Small intestine (tissue), 7 donors: ENCODE measurements around the gene RPL37A. TPM values are rescaled to one million over a fixed set of nuclear protein-coding genes. Genes with fewer than 3 reads are reported as not detected.

Experiments
- DNase-seq, 2 donors: peaks; one replicate each; pipeline versions ENCODE4 v3.0.0 to v3.0.0-alpha.2; 2013
- FAIRE-seq: peaks from 2 replicates; lab custom pipeline; 2012; peaks lifted over from hg19 to GRCh38; lab: Jason Lieb, UNC
- H3K27ac ChIP-seq, 3 donors: one replicate each; pipeline ENCODE4 v1.5.1; 2013; ENCODE audit warnings: low read length in 2 of 3, mild to moderate bottlenecking in 2 of 3, control low read depth in 1 of 3, inconsistent platforms in 1 of 3, low read depth in 1 of 3, moderate library complexity in 1 of 3
- H3K27me3 ChIP-seq, 3 donors: one replicate each; pipeline ENCODE4 v1.6.1; 2013; ENCODE audit warnings: low read length in 3 of 3, inconsistent platforms in 1 of 3; ENCODE audit not compliant: control insufficient read depth in 3 of 3, insufficient read depth in 3 of 3
- H3K36me3 ChIP-seq, 3 donors: one replicate each; pipeline ENCODE4 v1.6.1; 2013; ENCODE audit warnings: low read length in 3 of 3, inconsistent platforms in 1 of 3, low read depth in 1 of 3, mild to moderate bottlenecking in 1 of 3, moderate library complexity in 1 of 3; ENCODE audit not compliant: control insufficient read depth in 3 of 3, insufficient read depth in 2 of 3
- H3K4me1 ChIP-seq, 3 donors: one replicate each; pipeline ENCODE4 v1.6.1; 2013; ENCODE audit warnings: low read length in 2 of 3, inconsistent platforms in 1 of 3, low read depth in 1 of 3, mild to moderate bottlenecking in 1 of 3, moderate library complexity in 1 of 3; ENCODE audit not compliant: control insufficient read depth in 3 of 3, insufficient read depth in 2 of 3
- H3K4me3 ChIP-seq, 3 donors: one replicate each; pipeline ENCODE4 v1.5.1; 2013; ENCODE audit warnings: low read length in 3 of 3, control low read depth in 1 of 3, inconsistent platforms in 1 of 3, low read depth in 1 of 3, mild to moderate bottlenecking in 1 of 3, moderate library complexity in 1 of 3
- H3K9me3 ChIP-seq, 2 donors: one replicate each; pipeline ENCODE4 v1.6.1; 2013; ENCODE audit warnings: low read depth in 1 of 2, low read length in 1 of 2; ENCODE audit not compliant: control insufficient read depth in 2 of 2, insufficient read depth in 1 of 2
- WGBS, 3 donors: extraction: QIAGEN DNeasy Blood & Tissue Kit; methylation state at CpG; one replicate each; pipeline ENCODE4 v1.1.7; 2013; 5-methylcytosine and 5-hydroxymethylcytosine counted together
- polyA plus RNA-seq, 4 donors: library from polyadenylated mRNA; stranded (reverse) in 3 of 4; unstranded in 1 of 4; fragments of 200-250 nt in 3 of 4; fragments of 120-200 nt in 1 of 4; gene quantifications; one replicate each; pipeline versions ENCODE4 v1.2.1 to v1.2.3, GENCODE V29; 2013
- donor health status: healthy with polysubstance abuse.
- donor health status: control.
- donor health status: control.
- donor health status: Bipolar disorder and iron deficiency.
- donor health status: healthy.

The RPL37A gene
- polyA plus RNA-seq, 4 donors: 1,824 to 4,790 (median 3,519) TPM

GRCh38 chr2:216548901-216549331 lies 50.3 kb downstream of the RPL37A start:
- H3K27me3 ChIP-seq: no peaks in the 10 kb centered on the region
- DNase-seq (no peak), FAIRE-seq (no peak)
- H3K4me3 ChIP-seq: no peak overlapping the region
- H3K4me1 ChIP-seq: peaks cover 0 to 21% (median 0%) of the 10 kb centered on the region in 3 donors
- H3K36me3 ChIP-seq: no peaks in the 10 kb centered on the region
- H3K9me3 ChIP-seq: no peaks in the 10 kb centered on the region
- 77 to 85% (median 85%) methylated on average over 5 of the region's 5 CpGs for WGBS, 3 donors
- H3K27ac ChIP-seq: no peak overlapping the region

GRCh38 chr2:216549926-216550690 lies 51.5 kb downstream of the RPL37A start:
- DNase-seq (peak in 1 of 2 donors; percentile 42), FAIRE-seq (no peak)
- peaks cover 0 to 21% (median 0%) of the 10 kb centered on the region in 3 donors for H3K4me1 ChIP-seq

GRCh38 chr2:216551234-216552068 lies 52.8 kb downstream of the RPL37A start:
- FAIRE-seq (no peak), DNase-seq (peak in 1 of 2 donors; percentile 53)
- no peaks in the 10 kb centered on the region for H3K27me3 ChIP-seq
- H3K4me1 ChIP-seq: peaks cover 0 to 21% (median 0%) of the 10 kb centered on the region in 3 donors
- WGBS, 3 donors: 42 to 64% (median 43%) methylated on average over 8 of the region's 8 CpGs
- no peaks in the 10 kb centered on the region for H3K36me3 ChIP-seq
- H3K27ac ChIP-seq: no peak overlapping the region
- H3K4me3 ChIP-seq: no peak overlapping the region
- H3K9me3 ChIP-seq: no peaks in the 10 kb centered on the region

More at GRCh38 chr2:216549926-216550690, 51.5 kb downstream of the RPL37A start:
- Histone ChIP-seq H3K4me3 (no peak overlapping the region), H3K9me3 (no peaks in the 10 kb centered on the region), H3K36me3 (no peaks in the 10 kb centered on the region), H3K27ac (peak overlapping the region in 1 of 3 donors; percentile 44), H3K27me3 (no peaks in the 10 kb centered on the region)
- 77 to 85% (median 77%) methylated on average over 10 of the region's 10 CpGs for WGBS, 3 donors

- FAIRE-seq: no peak
- DNase-seq: peak; percentile 60 to 63
- H3K27ac ChIP-seq: peak overlapping the region in 1 of 3 donors; percentile 25
Measured at GRCh38 chr2:216553093-216553478, 54.4 kb downstream of the RPL37A start.

More at GRCh38 chr2:216553093-216553478, 54.4 kb downstream of the RPL37A start:
- Histone ChIP-seq H3K36me3 (no peaks in the 10 kb centered on the region), H3K4me3 (no peak overlapping the region), H3K27me3 (no peaks in the 10 kb centered on the region), H3K9me3 (no peaks in the 10 kb centered on the region), H3K4me1 (peaks cover 0 to 30% (median 0%) of the 10 kb centered on the region in 3 donors)
- 75 to 93% (median 91%) methylated on average over 1 of the region's 1 CpG for WGBS, 3 donors

Other genes starting within 250 kb of the RPL37A start
- gene MARCHF4, start 126.4 kb upstream of the RPL37A start, polyA plus RNA-seq: under 1 TPM in 3 of 4 donors, not detected in 1; 0.27 to 0.95 (median 0.82) TPM
- 10 to 100 TPM in 1 of 4 donors, 1 to 10 TPM in 3; 5.4 to 15.4 (median 8.3) TPM for gene SMARCAL1, start 86.4 kb upstream of the RPL37A start, polyA plus RNA-seq
- gene IGFBP2, start 134.6 kb downstream of the RPL37A start, polyA plus RNA-seq: 100 to 1,000 TPM in 1 of 4 donors, 10 to 100 TPM in 2, 1 to 10 TPM in 1; 9.8 to 163 (median 56.4) TPM
- 100 to 1,000 TPM in 1 of 4 donors, 10 to 100 TPM in 1, 1 to 10 TPM in 2; 1.3 to 107 (median 19.0) TPM for gene IGFBP5, start 196.7 kb downstream of the RPL37A start, polyA plus RNA-seq